Central memory CD8-positive, alpha-beta T cell (primary cell): ENCODE data around the gene WDPCP.
"Not testable (repeated sequence)": the region's sequence is repeated elsewhere in the genome, so short reads cannot be mapped to it uniquely, and the experiment has no call there.

ENCODE experiments used
- ATAC-seq: fragments of 150-1000 bp; cut with Tn5 transposase; replicated peaks from 2 replicates; pipeline ENCODE4 v1.10.0; 2022; ENCODE audit warnings: mild to moderate bottlenecking, moderate FRiP score, moderate number of reproducible peaks; ENCODE audit not compliant: poor library complexity, severe bottlenecking; ENCODE audit errors: extremely low read depth
- DNase-seq, 2 donors: peaks; one replicate each; pipeline ENCODE4 v3.0.0; 2021; ENCODE audit warnings: low spot score in 2 of 2
- H3K27ac Mint-ChIP-seq: one replicate; pipeline ENCODE4 v1.8.0; 2022; ENCODE audit warnings: low read depth, mild to moderate bottlenecking, moderate library complexity, mixed read lengths
- H3K27me3 Mint-ChIP-seq: one replicate; pipeline ENCODE4 v1.8.0; 2022; ENCODE audit warnings: mixed read lengths
- H3K36me3 Mint-ChIP-seq: one replicate; pipeline ENCODE4 v1.8.0; 2022; ENCODE audit warnings: mild to moderate bottlenecking, moderate library complexity, mixed read lengths; ENCODE audit not compliant: insufficient read depth
- H3K4me1 Mint-ChIP-seq: one replicate; pipeline ENCODE4 v1.8.0; 2022; ENCODE audit warnings: mixed read lengths
- H3K4me3 Mint-ChIP-seq: one replicate; pipeline ENCODE4 v1.8.0; 2022; ENCODE audit warnings: mild to moderate bottlenecking, moderate library complexity, mixed read lengths
- H3K9me3 Mint-ChIP-seq: one replicate; pipeline ENCODE4 v1.8.0; 2022; ENCODE audit warnings: mixed read lengths

The WDPCP gene

GRCh38 chr2:63086687-63087086 is 501.6 kb downstream of the WDPCP start:
- Mint-ChIP-seq H3K27ac (no peak overlapping the region), H3K4me3 (no peak overlapping the region), H3K36me3 (peaks cover 1% of the 10 kb centered on the region), H3K9me3 (no peaks in the 10 kb centered on the region), H3K4me1 (no peaks in the 10 kb centered on the region), H3K27me3 (peaks cover 42% of the 10 kb centered on the region)
- DNase-seq (no peak), ATAC-seq (no peak)

- Mint-ChIP-seq H3K36me3 (peaks cover 1% of the 10 kb centered on the region), H3K4me3 (no peak overlapping the region), H3K4me1 (no peaks in the 10 kb centered on the region), H3K9me3 (no peaks in the 10 kb centered on the region), H3K27me3 (peaks cover 58% of the 10 kb centered on the region), H3K27ac (no peak overlapping the region)
- no peak for DNase-seq
- ATAC-seq, result no peak
Measured at GRCh38 chr2:63081404-63081803, 506.9 kb downstream of the WDPCP start.

- Mint-ChIP-seq H3K36me3 (no peaks in the 10 kb centered on the region), H3K4me3 (no peak overlapping the region), H3K4me1 (no peaks in the 10 kb centered on the region), H3K27ac (no peak overlapping the region), H3K27me3 (peaks cover 45% of the 10 kb centered on the region), H3K9me3 (no peaks in the 10 kb centered on the region)
- ATAC-seq (no peak), DNase-seq (no peak)
Measured at GRCh38 chr2:63078852-63079606, 509.2 kb downstream of the WDPCP start.

- H3K4me1 Mint-ChIP-seq, H3K9me3 Mint-ChIP-seq, ATAC-seq, H3K36me3 Mint-ChIP-seq, H3K4me3 Mint-ChIP-seq, DNase-seq, H3K27ac Mint-ChIP-seq: not testable (repeated sequence)
- peaks cover 30% of the 10 kb centered on the region for H3K27me3 Mint-ChIP-seq
Measured at GRCh38 chr2:63074399-63074798, 513.9 kb downstream of the WDPCP start.

GRCh38 chr2:63073994-63074393 is 514.3 kb downstream of the WDPCP start:
- H3K27me3 Mint-ChIP-seq, result peaks cover 30% of the 10 kb centered on the region
- H3K27ac Mint-ChIP-seq, result no peak overlapping the region
- H3K4me3 Mint-ChIP-seq, result no peak overlapping the region
- no peak for ATAC-seq
- no peaks in the 10 kb centered on the region for H3K9me3 Mint-ChIP-seq
- no peaks in the 10 kb centered on the region for H3K36me3 Mint-ChIP-seq
- DNase-seq, result no peak
- H3K4me1 Mint-ChIP-seq, result no peaks in the 10 kb centered on the region

- no peak overlapping the region for H3K4me3 Mint-ChIP-seq
- no peak overlapping the region for H3K27ac Mint-ChIP-seq
- no peaks in the 10 kb centered on the region for H3K9me3 Mint-ChIP-seq
- no peak for DNase-seq
- H3K36me3 Mint-ChIP-seq, result no peaks in the 10 kb centered on the region
- ATAC-seq, result no peak
- no peaks in the 10 kb centered on the region for H3K4me1 Mint-ChIP-seq
- peaks cover 24% of the 10 kb centered on the region for H3K27me3 Mint-ChIP-seq
Measured at GRCh38 chr2:63071664-63072063, 516.6 kb downstream of the WDPCP start.
